ENCODE results near the gene RAD9A.

DNA sequence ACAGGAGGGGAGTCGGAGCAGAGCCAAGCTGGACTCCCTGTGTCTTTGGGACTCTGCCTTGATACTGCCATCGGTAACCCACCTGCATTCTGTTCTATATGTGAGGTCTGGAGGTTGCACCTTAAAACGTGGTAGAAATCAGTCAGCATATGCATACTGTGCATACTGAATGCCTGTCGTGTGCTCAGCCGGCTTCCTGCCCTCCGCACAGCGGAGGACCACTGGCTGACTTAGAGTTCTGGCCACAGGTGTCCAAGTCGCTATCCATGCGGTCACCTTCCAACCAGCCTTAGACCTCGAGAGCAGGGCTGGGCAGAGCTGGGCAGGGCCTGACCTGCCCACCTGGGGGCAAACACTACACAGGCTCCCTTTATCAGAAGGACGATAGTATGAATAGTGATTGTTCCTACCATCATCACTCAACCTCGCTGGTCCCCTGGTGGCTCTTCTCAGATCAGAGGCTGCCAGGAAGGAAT lies 15.9 kb downstream of the RAD9A start:
- TF ChIP-seq, protein P1, sequence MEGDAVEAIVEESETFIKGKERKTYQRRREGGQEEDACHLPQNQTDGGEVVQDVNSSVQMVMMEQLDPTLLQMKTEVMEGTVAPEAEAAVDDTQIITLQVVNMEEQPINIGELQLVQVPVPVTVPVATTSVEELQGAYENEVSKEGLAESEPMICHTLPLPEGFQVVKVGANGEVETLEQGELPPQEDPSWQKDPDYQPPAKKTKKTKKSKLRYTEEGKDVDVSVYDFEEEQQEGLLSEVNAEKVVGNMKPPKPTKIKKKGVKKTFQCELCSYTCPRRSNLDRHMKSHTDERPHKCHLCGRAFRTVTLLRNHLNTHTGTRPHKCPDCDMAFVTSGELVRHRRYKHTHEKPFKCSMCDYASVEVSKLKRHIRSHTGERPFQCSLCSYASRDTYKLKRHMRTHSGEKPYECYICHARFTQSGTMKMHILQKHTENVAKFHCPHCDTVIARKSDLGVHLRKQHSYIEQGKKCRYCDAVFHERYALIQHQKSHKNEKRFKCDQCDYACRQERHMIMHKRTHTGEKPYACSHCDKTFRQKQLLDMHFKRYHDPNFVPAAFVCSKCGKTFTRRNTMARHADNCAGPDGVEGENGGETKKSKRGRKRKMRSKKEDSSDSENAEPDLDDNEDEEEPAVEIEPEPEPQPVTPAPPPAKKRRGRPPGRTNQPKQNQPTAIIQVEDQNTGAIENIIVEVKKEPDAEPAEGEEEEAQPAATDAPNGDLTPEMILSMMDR (conservative IDR thresholded peaks at IDR 0.05; ENCODE audit: low read depth in 2 of 2) = no peak
- TF ChIP-seq EZH2phosphoT487 (IDR thresholded peaks at IDR 0.05; ENCODE audit: unreplicated experiment) (no peak), EZH2 (IDR thresholded peaks at IDR 0.05; ENCODE audit: low read depth, unreplicated experiment) (no peak), JUNB (IDR thresholded peaks at IDR 0.05; ENCODE audit: unreplicated experiment) (no peak), POLR2AphosphoS5 (IDR thresholded peaks at IDR 0.05; ENCODE audit: low read depth) (no peak), ZNF114 (CRISPR knock-in tag; IDR thresholded peaks at IDR 0.05) (no peak), CREB1 (CRISPR knock-in tag; IDR thresholded peaks at IDR 0.05; ENCODE audit: low read depth) (no peak), ZNF331 (CRISPR knock-in tag; IDR thresholded peaks at IDR 0.05; ENCODE audit: low read depth) (no peak)
- TF ChIP-seq, protein P2, sequence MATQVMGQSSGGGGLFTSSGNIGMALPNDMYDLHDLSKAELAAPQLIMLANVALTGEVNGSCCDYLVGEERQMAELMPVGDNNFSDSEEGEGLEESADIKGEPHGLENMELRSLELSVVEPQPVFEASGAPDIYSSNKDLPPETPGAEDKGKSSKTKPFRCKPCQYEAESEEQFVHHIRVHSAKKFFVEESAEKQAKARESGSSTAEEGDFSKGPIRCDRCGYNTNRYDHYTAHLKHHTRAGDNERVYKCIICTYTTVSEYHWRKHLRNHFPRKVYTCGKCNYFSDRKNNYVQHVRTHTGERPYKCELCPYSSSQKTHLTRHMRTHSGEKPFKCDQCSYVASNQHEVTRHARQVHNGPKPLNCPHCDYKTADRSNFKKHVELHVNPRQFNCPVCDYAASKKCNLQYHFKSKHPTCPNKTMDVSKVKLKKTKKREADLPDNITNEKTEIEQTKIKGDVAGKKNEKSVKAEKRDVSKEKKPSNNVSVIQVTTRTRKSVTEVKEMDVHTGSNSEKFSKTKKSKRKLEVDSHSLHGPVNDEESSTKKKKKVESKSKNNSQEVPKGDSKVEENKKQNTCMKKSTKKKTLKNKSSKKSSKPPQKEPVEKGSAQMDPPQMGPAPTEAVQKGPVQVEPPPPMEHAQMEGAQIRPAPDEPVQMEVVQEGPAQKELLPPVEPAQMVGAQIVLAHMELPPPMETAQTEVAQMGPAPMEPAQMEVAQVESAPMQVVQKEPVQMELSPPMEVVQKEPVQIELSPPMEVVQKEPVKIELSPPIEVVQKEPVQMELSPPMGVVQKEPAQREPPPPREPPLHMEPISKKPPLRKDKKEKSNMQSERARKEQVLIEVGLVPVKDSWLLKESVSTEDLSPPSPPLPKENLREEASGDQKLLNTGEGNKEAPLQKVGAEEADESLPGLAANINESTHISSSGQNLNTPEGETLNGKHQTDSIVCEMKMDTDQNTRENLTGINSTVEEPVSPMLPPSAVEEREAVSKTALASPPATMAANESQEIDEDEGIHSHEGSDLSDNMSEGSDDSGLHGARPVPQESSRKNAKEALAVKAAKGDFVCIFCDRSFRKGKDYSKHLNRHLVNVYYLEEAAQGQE (IDR thresholded peaks at IDR 0.05; ENCODE audit: unreplicated experiment) = no peak
- TF ChIP-seq, protein P3, sequence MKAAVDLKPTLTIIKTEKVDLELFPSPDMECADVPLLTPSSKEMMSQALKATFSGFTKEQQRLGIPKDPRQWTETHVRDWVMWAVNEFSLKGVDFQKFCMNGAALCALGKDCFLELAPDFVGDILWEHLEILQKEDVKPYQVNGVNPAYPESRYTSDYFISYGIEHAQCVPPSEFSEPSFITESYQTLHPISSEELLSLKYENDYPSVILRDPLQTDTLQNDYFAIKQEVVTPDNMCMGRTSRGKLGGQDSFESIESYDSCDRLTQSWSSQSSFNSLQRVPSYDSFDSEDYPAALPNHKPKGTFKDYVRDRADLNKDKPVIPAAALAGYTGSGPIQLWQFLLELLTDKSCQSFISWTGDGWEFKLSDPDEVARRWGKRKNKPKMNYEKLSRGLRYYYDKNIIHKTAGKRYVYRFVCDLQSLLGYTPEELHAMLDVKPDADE (IDR thresholded peaks at IDR 0.05) = no peak

All from GM23338 (cell line).